HTR-8/SVneo (cell line): ENCODE results near the gene MVB12B.
A peak's percentile ranks its signal among the peaks of the same experiment; 100 is the strongest.

Experiments used
- DNase-seq: peaks from one replicate; pipeline ENCODE4 v3.0.0; 2011; ENCODE audit warnings: low spot score, mixed read lengths; ENCODE audit not compliant: insufficient read length
- FAIRE-seq: peaks from 2 replicates; lab custom pipeline; 2011; peaks lifted over from hg19 to GRCh38; lab: Jason Lieb, UNC

Gene MVB12B

DNA sequence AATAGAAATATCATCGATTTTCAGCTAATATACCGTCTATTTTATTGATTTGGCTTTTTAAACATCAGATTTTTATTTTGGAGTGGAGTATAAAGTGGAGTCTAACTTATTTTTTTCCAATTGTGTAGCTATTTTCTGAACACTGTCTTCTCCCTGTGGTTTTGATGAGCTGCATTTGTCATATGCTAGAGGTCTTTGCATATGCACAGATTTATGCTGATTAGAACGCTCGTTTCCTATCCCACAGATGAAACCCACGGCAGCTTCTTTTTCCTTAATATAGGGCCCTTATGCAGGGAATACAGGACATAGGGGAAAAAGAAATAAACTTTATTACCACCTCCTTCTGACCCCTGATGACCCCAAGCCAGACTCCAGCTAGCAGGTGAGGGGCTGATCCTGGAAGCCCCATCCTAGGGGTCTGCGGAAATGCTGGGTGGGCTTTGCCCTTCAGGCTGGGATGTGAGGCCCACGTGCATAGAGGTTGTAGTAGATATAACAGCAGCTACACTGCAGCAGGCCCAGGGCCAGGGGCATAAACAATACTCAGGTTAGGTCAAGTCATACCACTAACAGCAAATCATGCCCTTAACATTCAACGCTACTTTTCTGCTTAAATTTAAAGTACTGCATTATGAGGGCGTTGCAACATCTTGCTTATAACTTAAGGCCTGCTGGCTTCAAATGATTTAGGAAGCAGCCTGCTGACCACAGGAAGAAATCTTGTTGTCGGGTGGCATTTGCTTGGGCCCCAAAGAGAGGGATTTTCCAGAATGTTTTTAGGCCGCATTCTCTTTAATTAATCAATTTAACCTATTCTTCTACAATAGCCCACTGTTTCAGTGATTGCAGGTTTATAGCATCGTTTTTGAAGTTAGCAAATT lies 28.5 kb downstream of the MVB12B start:
- FAIRE-seq (no peak), DNase-seq (no peak)

DNA sequence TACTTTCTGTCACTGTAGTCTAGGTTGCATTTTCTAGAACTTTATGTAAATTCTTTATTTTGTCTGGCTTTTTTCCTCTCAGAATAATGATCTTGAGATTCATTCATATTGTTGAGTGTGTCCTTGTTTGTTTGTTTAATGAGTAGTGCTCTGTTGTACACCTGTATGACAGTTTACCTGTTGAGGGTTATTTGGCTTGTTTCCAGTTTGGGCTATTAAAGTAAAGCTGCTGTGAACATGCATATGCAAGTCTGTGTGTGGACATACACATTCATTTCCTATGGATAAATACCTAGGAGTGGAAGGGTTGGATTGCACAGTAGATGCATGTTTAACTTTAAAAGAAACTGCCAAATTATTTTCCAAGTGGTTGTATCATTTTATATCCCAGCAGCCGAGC lies 30.4 kb downstream of the MVB12B start:
- DNase-seq: no peak
- FAIRE-seq: no peak

- FAIRE-seq: no peak
- DNase-seq: no peak
Observed at GRCh38 chr9:126360073-126360472, 33.4 kb downstream of the MVB12B start.

- no peak for FAIRE-seq
- no peak for DNase-seq
Observed at GRCh38 chr9:126361810-126362238, 35.2 kb downstream of the MVB12B start.

- FAIRE-seq: no peak
- no peak for DNase-seq
Observed at GRCh38 chr9:126363250-126363649, 36.6 kb downstream of the MVB12B start.

DNA sequence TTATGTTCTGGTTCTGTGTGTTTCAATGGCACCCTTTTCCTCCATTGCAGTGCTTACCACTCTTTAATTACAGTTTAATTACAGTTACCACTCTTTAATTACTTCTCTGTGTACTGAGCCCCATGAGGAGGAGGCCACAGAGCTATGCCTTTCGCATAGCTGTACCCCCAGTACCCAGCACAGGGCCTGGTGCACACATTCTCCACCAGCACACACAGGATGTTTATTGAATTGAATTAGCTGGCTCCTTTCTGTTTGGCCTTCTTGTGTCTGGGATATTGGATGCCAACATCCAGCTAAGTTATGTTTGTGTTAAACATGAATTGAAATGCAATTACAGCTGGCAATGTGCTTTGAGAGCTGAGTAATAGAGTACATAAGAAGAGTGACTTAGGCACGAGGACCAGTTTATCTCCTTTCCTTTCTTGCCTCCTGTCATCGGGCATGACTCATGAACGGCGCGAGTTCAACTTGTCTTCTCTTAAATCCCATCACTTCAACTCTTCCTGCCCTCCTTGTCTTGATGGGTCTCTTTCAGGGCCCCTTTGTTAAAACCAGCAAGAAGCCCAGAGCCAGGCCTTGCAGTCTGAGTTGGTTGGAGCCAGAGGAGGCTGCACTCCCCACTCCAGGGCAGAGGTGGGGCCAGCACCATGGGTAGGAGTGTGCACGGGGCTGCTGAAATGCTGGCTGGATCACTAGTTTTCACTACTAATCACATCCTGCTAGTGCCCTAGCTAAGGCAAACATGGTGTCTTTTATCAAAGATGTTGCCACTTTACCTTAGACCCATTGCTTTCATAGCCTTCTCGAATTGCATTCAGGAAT lies 37.4 kb downstream of the MVB12B start:
- DNase-seq (no peak), FAIRE-seq (no peak)

GRCh38 chr9:126365780-126366179 lies 39.2 kb downstream of the MVB12B start:
- FAIRE-seq (no peak), DNase-seq (no peak)

GRCh38 chr9:126366366-126367011 lies 39.9 kb downstream of the MVB12B start:
- no peak for DNase-seq
- no peak for FAIRE-seq

- FAIRE-seq: no peak
Observed at GRCh38 chr9:126367139-126367538, 40.5 kb downstream of the MVB12B start.

DNA sequence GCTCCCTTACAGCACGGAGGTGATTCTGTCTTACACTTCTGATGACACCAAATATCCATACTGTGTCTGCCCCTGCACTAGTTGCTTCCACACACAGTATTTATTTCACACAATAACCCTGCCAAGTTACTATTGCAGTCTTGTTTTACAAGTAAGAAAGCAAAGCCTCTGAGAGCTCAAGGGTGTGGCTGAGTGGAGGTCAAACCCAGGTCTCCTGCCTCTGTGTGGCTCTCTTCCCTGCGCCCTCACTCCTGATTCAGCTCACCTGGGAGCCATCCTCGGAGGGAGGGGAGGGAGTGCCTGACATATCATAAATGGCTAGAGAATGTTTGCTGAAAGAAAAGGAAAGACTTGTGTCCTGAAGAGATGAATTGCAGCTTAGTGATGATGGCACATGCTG lies 41.0 kb downstream of the MVB12B start:
- no peak for DNase-seq

More at GRCh38 chr9:126367139-126367538, 40.5 kb downstream of the MVB12B start:
- no peak for DNase-seq

GRCh38 chr9:126368020-126368419 lies 41.4 kb downstream of the MVB12B start:
- FAIRE-seq: no peak
- DNase-seq: no peak

More for the DNA sequence above, 41.0 kb downstream of the MVB12B start:
- no peak for FAIRE-seq

DNA sequence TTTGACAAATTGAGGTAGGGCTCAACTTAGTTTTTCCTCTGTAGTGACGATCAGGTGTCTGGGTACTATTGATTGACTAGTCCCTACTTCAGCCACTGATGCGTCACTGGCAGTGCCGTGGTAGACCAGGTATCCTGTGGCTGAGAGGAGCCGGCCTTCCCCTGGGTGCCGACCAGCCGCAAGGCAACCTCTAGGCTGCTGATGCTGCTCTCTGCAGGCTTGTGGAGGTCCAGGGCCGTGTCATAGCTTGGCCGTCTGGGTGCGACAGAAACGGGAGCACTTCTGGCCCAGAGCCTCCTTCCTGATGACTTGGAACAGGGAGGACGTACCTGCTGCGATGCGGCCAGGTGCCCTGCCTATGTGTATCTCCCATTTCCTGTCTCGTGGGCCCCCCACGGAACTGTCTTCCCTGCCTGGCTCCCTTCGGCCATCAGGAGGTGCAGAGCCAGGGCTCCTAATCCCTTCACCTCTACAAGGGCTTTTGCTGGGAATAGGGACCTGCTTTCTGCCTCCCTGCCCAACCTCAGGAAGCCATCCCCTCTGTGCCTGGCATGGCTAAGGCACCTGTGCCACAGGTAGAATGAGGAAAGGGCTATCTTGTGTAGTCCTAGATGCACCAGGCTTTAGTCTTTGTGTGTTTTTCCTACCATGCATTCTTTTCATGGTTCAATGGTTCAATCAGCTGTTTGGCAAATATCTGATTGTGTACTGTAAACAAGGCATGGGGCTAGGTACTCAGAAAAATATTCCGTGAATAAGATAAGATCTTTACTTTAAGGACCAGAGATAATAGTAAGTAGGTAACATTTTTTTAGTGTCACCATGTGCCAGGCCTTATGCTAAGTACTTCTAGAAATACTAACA lies 44.6 kb downstream of the MVB12B start:
- no peak for FAIRE-seq
- no peak for DNase-seq

- FAIRE-seq (no peak), DNase-seq (no peak)
Observed at GRCh38 chr9:126372716-126373115, 46.1 kb downstream of the MVB12B start.

- peak; percentile 30 for DNase-seq
- FAIRE-seq: no peak
Observed at GRCh38 chr9:126373241-126373640, 46.6 kb downstream of the MVB12B start.

GRCh38 chr9:126374366-126374781 lies 47.7 kb downstream of the MVB12B start:
- DNase-seq: no peak
- no peak for FAIRE-seq

DNA sequence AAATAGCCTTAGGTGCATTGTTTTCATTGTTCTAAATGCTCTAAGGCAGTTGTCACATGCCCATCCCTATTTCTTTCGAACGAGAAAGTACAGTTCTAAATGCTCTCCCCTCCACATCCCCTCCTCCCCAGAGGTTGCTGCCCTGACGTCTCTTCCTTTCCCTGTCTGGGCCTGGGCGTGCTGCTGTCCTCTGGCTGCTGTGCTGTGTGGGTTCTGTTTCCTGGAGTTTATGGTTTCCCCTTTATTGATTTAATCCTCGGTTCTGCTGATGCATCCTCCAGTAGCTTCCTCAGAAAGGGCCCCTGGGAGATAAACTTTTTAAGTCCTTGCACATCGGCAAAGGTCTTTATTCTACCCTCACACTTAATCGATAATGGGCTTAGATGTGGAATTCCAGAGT lies 48.8 kb downstream of the MVB12B start:
- DNase-seq: no peak
- no peak for FAIRE-seq

DNA sequence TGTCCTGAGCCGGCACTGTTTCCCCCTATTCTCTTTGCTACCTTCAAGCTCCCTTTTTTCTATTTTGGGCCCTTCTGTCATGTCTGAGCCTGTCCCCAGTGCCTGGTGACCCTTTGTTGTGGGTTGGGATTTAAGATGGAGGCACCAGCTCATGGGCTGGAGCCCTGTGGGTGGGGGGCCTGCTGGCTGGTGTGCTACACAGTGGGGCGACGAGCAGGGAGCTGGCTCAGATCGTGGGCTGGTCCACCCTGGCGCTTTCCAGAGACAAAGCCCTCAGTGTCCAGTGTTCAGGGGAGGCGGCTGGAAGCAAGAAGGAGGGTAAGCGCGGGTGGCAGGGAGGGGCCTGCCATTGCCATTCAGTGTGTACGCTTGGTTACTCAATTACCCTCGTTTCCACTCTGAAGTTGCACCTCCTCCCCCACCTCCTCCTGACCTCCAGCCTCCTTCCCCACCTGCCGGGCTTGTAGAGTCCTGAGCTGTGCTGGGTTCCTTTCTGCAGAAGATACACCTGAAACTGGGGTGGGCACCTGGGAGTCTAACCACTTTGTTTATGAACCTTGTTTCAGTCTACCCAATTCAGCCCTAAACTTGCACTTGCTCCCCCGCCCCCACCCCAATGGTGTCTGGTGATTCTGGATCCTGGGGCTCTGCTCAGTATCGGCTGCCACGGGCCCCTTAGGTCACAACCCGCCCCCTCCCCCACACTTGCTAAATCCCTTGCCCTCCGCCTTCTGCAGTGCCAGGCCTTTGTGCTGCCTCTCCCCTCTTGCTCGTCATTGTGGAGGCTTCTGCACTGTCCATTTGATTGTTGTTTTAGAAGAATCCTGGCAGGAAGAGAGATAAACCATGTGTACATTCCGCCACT lies 49.9 kb downstream of the MVB12B start:
- FAIRE-seq: no peak
- no peak for DNase-seq

GRCh38 chr9:126377176-126377509 lies 50.5 kb downstream of the MVB12B start:
- FAIRE-seq: no peak
- no peak for DNase-seq

DNA sequence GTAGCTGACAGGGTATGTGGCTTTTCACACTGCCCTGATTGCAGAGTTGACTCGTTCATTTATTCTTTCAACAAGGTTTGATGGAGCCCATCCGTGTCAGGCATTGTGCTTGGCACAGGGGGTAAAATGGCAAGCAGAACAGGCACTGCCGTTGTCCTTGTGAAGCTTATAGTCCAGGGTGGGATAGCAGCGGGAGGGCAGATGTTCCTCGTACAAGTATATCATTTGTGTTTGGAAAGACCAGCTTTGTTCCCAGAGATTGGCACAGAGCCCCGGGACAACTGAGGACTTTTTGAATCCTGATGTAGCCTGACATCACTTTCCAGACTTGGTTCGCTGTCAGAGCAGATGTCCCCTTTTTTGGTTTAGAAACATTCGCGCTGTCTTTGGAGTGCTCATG lies 50.9 kb downstream of the MVB12B start:
- DNase-seq: no peak
- FAIRE-seq: no peak
